HG03095 (cell line): Measurements from ENCODE around the gene RNF126.
"Not testable (repeated sequence)": the region's sequence is repeated elsewhere in the genome, so short reads cannot be mapped to it uniquely, and the experiment has no call there.

Source experiments
- ATAC-seq: cut with Tn5 transposase; IDR thresholded peaks from one replicate; pipeline ENCODE4 v1.9.1; 2021; ENCODE audit warnings: moderate library complexity; ENCODE audit not compliant: unreplicated experiment

RNF126 gene

GRCh38 chr19:616062-616700, 46.8 kb downstream of the RNF126 start:
- no peak for ATAC-seq

- ATAC-seq, result no peak
Observed at GRCh38 chr19:615619-616018, 47.4 kb downstream of the RNF126 start.

GRCh38 chr19:613732-614567, 49.1 kb downstream of the RNF126 start:
- no peak for ATAC-seq

- no peak for ATAC-seq
Observed at GRCh38 chr19:612941-613340, 50.1 kb downstream of the RNF126 start.

GRCh38 chr19:611481-611868, 51.5 kb downstream of the RNF126 start:
- no peak for ATAC-seq

- ATAC-seq, result no peak
Observed at GRCh38 chr19:610801-611480, 52.1 kb downstream of the RNF126 start.

- no peak for ATAC-seq
Observed at GRCh38 chr19:610071-610800, 52.8 kb downstream of the RNF126 start.

GRCh38 chr19:609004-609346, 54.0 kb downstream of the RNF126 start:
- ATAC-seq, result no peak

GRCh38 chr19:608155-609003, 54.6 kb downstream of the RNF126 start:
- no peak for ATAC-seq

GRCh38 chr19:607301-608154, 55.5 kb downstream of the RNF126 start:
- no peak for ATAC-seq

- ATAC-seq, result not testable (repeated sequence)
Observed at GRCh38 chr19:605061-605971, 57.7 kb downstream of the RNF126 start.

- no peak for ATAC-seq
Observed at GRCh38 chr19:604355-604754, 58.7 kb downstream of the RNF126 start.

GRCh38 chr19:603779-604178, 59.2 kb downstream of the RNF126 start:
- ATAC-seq, result not testable (repeated sequence)

GRCh38 chr19:603302-603639, 59.7 kb downstream of the RNF126 start:
- not testable (repeated sequence) for ATAC-seq

GRCh38 chr19:602391-603301, 60.4 kb downstream of the RNF126 start:
- no peak for ATAC-seq

GRCh38 chr19:601790-602189, 61.2 kb downstream of the RNF126 start:
- no peak for ATAC-seq

GRCh38 chr19:601310-601709, 61.7 kb downstream of the RNF126 start:
- ATAC-seq, result no peak
